ENCODE results near the gene GPR3. TPM values are rescaled to one million over a fixed set of nuclear protein-coding genes. Genes with fewer than 3 reads are reported as not detected.
"Not testable (repeated sequence)": the region's sequence is repeated elsewhere in the genome, so short reads cannot be mapped to it uniquely, and the experiment has no call there.

The GPR3 gene
- total and polyA plus RNA-seq, 3 donors from 2014 or later, result 0.12 to 0.47 (median 0.20) TPM

DNA sequence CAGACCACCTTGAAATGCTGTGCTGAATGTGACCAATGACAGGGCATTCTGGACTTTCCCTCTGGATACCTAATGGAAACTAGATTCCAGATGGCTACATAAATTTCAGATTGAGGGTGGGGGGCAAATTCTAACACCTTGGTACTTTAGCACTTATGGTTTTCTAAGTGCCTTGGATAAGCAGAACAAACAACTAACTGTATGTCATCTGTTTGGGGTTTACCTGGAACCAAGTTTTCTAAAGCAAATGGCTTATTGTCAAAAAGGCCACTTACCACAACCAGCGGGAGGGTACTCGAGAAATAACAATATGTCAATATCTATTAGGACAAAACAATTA, 39.1 kb downstream of the GPR3 start:
- no peak overlapping the region for H3K4me3 ChIP-seq
- 65 to 81% methylated on average over 2 of the region's 2 CpGs for WGBS, 2 donors
- intact Hi-C loops (cut with DNase I; ENCODE audit: low total_unique reads), result no loop called here
- H3K9me3 ChIP-seq, result no peaks in the 10 kb centered on the region
- TF ChIP-seq, protein P1, sequence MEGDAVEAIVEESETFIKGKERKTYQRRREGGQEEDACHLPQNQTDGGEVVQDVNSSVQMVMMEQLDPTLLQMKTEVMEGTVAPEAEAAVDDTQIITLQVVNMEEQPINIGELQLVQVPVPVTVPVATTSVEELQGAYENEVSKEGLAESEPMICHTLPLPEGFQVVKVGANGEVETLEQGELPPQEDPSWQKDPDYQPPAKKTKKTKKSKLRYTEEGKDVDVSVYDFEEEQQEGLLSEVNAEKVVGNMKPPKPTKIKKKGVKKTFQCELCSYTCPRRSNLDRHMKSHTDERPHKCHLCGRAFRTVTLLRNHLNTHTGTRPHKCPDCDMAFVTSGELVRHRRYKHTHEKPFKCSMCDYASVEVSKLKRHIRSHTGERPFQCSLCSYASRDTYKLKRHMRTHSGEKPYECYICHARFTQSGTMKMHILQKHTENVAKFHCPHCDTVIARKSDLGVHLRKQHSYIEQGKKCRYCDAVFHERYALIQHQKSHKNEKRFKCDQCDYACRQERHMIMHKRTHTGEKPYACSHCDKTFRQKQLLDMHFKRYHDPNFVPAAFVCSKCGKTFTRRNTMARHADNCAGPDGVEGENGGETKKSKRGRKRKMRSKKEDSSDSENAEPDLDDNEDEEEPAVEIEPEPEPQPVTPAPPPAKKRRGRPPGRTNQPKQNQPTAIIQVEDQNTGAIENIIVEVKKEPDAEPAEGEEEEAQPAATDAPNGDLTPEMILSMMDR (IDR thresholded peaks at IDR 0.05), result no peak
- TF ChIP-seq POLR2A (IDR thresholded peaks at IDR 0.05), result no peak
- no peaks in the 10 kb centered on the region for H3K27me3 ChIP-seq
- DNase-seq, result no peak
- H3K27ac ChIP-seq, result peak overlapping the region; percentile 52 to 80
- H3K4me1 ChIP-seq, result peaks cover 82% of the 10 kb centered on the region
- H3K36me3 ChIP-seq (ENCODE audit: low read depth, missing control alignments), result no peaks in the 10 kb centered on the region

DNA sequence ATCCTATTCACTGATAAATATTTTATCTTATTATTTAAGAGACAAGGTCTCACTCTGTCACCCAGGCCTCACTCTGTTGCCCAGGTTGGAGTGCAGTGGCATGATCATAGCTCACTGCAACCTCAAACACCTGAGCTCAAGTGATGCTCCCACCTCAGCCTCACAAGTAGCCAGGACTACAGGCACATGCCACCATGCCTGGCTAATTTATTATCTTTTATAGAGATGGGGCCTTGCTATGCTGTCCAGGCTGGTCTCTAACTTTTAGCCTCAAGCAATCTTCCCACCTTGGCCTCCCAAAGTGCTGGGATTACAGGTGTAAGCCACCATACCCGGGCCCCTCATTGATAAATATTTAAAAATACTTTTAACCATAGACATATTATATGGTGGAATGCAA, 40.3 kb downstream of the GPR3 start:
- peaks cover 82% of the 10 kb centered on the region for H3K4me1 ChIP-seq
- 87 to 89% methylated on average over 1 of the region's 1 CpG for WGBS, 2 donors
- H3K9me3 ChIP-seq; DNase-seq; H3K36me3 ChIP-seq (ENCODE audit: low read depth, missing control alignments); H3K4me3 ChIP-seq; H3K27ac ChIP-seq; intact Hi-C loops (cut with DNase I; ENCODE audit: low total_unique reads); H3K27me3 ChIP-seq: not testable (repeated sequence)

DNA sequence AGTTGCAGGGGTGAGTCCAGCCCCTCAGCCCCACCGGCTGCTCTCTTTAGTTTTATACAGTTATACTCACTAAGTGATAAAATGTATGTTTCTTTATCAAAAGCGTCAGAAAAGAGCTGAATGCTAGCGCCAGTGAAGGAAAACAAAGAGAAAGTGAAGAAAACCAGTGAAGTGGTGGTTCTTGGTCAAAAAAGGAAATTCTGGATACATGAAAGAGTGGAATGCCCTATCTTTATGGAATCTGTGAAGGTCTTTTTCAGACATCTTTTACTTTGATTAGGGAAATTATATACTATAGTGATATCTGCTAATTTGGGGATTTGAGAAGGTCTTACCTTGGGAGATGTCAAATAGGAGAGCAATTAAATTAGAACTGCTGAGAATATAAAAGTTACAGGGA, 41.3 kb downstream of the GPR3 start:
- intact Hi-C loops (cut with DNase I; ENCODE audit: low total_unique reads), result no loop called here
- no peak overlapping the region for H3K4me3 ChIP-seq
- TF ChIP-seq, protein P1 (IDR thresholded peaks at IDR 0.05), result no peak
- no peak for TF ChIP-seq POLR2A (IDR thresholded peaks at IDR 0.05)
- no peaks in the 10 kb centered on the region for H3K9me3 ChIP-seq
- DNase-seq, result no peak
- H3K4me1 ChIP-seq, result peaks cover 74% of the 10 kb centered on the region
- H3K36me3 ChIP-seq (ENCODE audit: low read depth, missing control alignments), result no peaks in the 10 kb centered on the region
- no peaks in the 10 kb centered on the region for H3K27me3 ChIP-seq
- 62 to 80% methylated on average over 3 of the region's 3 CpGs for WGBS, 2 donors
- H3K27ac ChIP-seq, result peak overlapping the region in 1 of 2 donors; percentile 59

DNA sequence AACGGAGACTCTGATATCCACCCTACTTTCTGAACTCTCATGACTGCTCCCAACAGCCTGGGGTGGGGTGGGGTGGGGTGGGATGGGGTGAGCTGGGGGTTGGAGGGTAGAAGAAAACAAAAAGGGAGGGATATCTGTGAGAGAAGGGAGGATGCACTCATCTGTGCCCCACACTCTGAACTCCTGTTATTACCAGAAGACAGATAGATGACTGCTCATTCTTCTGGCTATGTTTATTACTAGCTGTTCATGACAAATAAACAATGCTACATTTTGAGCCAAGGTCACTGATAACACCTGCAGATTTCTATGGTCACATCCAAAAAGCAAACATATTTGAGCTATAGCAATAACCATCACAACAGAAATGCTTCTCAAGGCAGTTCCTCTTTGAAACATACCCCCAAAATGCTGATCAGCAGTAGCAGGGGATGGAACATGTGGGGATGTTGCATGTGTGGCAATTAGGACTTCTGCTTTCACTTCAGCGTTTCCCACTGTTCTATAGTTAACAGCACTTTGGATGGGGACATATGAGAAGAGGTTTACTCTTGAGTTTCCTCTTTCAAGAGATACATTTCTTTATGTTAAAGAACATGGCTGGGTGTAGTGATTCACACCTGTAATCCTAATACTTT, 43.3 kb downstream of the GPR3 start:
- H3K9me3 ChIP-seq, result no peaks in the 10 kb centered on the region
- 39 to 55% methylated on average over 2 of the region's 2 CpGs for WGBS, 2 donors
- intact Hi-C loops (cut with DNase I; ENCODE audit: low total_unique reads), result no loop called here
- DNase-seq, result no peak
- H3K36me3 ChIP-seq (ENCODE audit: low read depth, missing control alignments), result no peaks in the 10 kb centered on the region
- no peak overlapping the region for H3K4me3 ChIP-seq
- H3K27ac ChIP-seq, result peak overlapping the region; percentile 4 to 65
- H3K4me1 ChIP-seq, result peaks cover 54% of the 10 kb centered on the region
- no peaks in the 10 kb centered on the region for H3K27me3 ChIP-seq
- no peak for TF ChIP-seq POLR2A (IDR thresholded peaks at IDR 0.05)
- TF ChIP-seq, protein P1 (IDR thresholded peaks at IDR 0.05), result no peak

DNA sequence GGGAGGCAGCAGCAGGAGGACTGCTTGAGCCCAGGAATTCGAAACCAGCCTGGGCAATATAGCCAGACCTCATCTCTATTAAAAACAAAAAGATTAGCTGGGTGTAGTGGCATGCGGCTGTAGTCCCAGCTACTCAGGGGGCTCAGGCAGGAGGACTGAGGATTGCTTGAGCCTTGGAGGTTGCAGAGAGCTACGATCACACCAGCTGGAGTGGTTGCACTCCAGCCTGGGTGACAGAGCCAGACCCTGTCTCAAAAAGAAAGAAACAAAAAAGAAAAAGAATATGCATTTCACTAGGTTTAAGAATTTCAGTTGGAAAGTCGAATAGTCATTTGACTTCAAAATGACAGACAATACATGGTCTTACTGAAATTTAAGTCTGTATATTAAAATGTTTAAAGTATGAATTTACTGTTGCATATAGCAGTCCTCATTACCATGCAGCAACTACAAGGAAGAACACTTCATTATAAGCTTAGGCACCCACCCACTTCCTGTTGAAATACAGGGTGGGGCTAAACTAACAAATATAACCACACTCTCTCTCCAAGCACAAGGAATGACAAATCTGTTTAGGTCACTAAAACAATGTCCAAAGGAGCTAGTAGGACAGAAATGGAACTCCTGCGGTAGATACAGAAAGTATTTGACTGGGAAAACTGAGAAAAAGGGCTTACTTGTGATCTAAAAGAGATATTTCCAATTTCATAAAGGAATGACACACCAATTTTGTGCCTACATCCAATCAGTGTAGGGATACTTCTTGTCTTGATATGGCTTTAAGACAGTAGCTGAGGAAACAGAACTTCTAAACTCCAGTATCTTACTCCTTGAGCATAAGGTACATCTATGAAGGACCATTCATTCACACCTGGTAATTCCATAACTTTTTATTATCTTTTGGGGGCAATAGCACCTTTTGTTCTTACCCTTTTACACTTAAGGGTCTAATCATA, 44.1 kb downstream of the GPR3 start:
- intact Hi-C loops (cut with DNase I; ENCODE audit: low total_unique reads), result no loop called here
- peaks cover 46% of the 10 kb centered on the region for H3K4me1 ChIP-seq
- H3K4me3 ChIP-seq, result no peak overlapping the region
- DNase-seq, result no peak
- no peaks in the 10 kb centered on the region for H3K36me3 ChIP-seq (ENCODE audit: low read depth, missing control alignments)
- H3K27me3 ChIP-seq, result no peaks in the 10 kb centered on the region
- TF ChIP-seq, protein P1 (IDR thresholded peaks at IDR 0.05), result no peak
- TF ChIP-seq POLR2A (IDR thresholded peaks at IDR 0.05), result no peak
- WGBS, 2 donors, result 53 to 63% methylated on average over 5 of the region's 5 CpGs
- peak overlapping the region; percentile 4 to 65 for H3K27ac ChIP-seq
- H3K9me3 ChIP-seq, result no peaks in the 10 kb centered on the region
